Tibial nerve (tissue), 3 donors: ENCODE data around the gene PWWP2B.

Source experiments
- CTCF ChIP-seq, 5 experiments: fragments of 200-600 bp in 3 of 5; fragments of 450-650 bp in 2 of 5; sonication (generic) in 3 of 5; IDR thresholded peaks; one replicate each; pipeline ENCODE4 v1.5.1; 2016 to 2019; ENCODE audit warnings: antibody characterized with exemption in 5 of 5, mild to moderate bottlenecking in 3 of 5, moderate library complexity in 2 of 5
- POLR2A ChIP-seq, 2 donors: fragments of 450-650 bp; IDR thresholded peaks; one replicate each; pipeline ENCODE4 v1.6.1; 2017; ENCODE audit warnings: antibody characterized with exemption in 2 of 2, mild to moderate bottlenecking in 2 of 2, moderate library complexity in 2 of 2

- TF ChIP-seq CTCF (IDR thresholded peaks at IDR 0.05) (no peak), POLR2A (IDR thresholded peaks at IDR 0.05) (no peak)
Observed at GRCh38 chr10:132455441-132455971, 58.5 kb downstream of the PWWP2B start.
